Peyer's patch (tissue), 4 donors: ENCODE measurements around the gene RNF149.

Experiments used
- POLR2A ChIP-seq, 2 donors: fragments of 450-650 bp; IDR thresholded peaks; one replicate each; pipeline ENCODE4 v1.5.1; 2017; ENCODE audit warnings: antibody characterized with exemption in 2 of 2, mild to moderate bottlenecking in 2 of 2, moderate library complexity in 2 of 2
- TF ChIP-seq, protein P1 (sequence below), 6 experiments: fragments of 450-650 bp in 4 of 6; fragments of 200-600 bp in 2 of 6; sonication (generic) in 1 of 6; IDR thresholded peaks; one replicate each; pipeline ENCODE4 v1.5.1; 2017 to 2019; ENCODE audit warnings: antibody characterized with exemption in 6 of 6, mild to moderate bottlenecking in 3 of 6, moderate library complexity in 1 of 6

GRCh38 chr2:101300836-101301235, 7.7 kb downstream of the RNF149 start:
- no peak for TF ChIP-seq POLR2A (IDR thresholded peaks at IDR 0.05)
- TF ChIP-seq, protein P1, sequence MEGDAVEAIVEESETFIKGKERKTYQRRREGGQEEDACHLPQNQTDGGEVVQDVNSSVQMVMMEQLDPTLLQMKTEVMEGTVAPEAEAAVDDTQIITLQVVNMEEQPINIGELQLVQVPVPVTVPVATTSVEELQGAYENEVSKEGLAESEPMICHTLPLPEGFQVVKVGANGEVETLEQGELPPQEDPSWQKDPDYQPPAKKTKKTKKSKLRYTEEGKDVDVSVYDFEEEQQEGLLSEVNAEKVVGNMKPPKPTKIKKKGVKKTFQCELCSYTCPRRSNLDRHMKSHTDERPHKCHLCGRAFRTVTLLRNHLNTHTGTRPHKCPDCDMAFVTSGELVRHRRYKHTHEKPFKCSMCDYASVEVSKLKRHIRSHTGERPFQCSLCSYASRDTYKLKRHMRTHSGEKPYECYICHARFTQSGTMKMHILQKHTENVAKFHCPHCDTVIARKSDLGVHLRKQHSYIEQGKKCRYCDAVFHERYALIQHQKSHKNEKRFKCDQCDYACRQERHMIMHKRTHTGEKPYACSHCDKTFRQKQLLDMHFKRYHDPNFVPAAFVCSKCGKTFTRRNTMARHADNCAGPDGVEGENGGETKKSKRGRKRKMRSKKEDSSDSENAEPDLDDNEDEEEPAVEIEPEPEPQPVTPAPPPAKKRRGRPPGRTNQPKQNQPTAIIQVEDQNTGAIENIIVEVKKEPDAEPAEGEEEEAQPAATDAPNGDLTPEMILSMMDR (IDR thresholded peaks at IDR 0.05): no peak
